Stimulated activated CD8-positive, alpha-beta memory T cell treated with anti-CD3 and anti-CD28 coated beads, Interleukin-4, amount 100 ng/mL, for 24 hours (primary cell): ENCODE measurements around the gene TM4SF5.
"Not testable (repeated sequence)": the region's sequence is repeated elsewhere in the genome, so short reads cannot be mapped to it uniquely, and the experiment has no call there.

ENCODE experiments used
- DNase-seq: peaks from one replicate; pipeline ENCODE4 v3.0.0-alpha.2; 2020; ENCODE audit warnings: low read depth

Gene TM4SF5

DNA sequence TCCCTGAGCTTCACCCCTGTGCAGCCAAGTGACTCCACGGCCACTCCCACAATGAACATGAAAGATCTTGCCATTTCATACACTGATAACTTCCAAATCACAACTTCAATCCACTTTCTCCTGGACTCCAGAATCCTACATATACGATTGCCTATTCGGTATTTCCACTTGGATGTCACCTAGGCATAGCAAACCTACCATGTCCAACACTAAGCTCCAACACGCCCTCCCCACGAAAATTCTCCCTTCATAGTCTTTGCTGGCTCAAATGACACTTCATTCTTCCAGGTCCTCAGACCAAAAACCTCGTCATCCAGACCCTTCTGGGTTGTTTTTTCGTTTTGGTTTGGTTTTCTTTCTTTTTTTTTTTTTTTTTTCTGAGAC is 19.0 kb downstream of the TM4SF5 start:
- no peak for DNase-seq

GRCh38 chr17:4795168-4795567 is 23.5 kb downstream of the TM4SF5 start:
- no peak for DNase-seq

DNA sequence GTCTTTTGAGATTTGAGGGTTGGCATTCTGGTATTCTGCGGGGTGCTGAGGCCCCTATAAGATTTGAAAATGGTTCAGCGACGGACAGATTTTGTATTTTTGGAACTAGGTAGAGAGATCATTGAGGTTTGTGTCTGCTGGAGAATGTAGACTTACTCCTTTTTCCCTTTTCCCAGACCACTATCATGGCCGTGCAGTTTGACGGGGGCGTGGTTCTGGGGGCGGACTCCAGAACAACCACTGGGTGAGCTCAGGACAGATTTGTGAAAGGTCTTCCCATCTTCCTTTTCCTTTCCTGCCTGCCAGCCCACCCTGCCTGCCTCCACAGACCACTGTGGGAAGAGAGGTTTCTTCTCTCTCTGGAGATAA is 24.9 kb downstream of the TM4SF5 start:
- no peak for DNase-seq

DNA sequence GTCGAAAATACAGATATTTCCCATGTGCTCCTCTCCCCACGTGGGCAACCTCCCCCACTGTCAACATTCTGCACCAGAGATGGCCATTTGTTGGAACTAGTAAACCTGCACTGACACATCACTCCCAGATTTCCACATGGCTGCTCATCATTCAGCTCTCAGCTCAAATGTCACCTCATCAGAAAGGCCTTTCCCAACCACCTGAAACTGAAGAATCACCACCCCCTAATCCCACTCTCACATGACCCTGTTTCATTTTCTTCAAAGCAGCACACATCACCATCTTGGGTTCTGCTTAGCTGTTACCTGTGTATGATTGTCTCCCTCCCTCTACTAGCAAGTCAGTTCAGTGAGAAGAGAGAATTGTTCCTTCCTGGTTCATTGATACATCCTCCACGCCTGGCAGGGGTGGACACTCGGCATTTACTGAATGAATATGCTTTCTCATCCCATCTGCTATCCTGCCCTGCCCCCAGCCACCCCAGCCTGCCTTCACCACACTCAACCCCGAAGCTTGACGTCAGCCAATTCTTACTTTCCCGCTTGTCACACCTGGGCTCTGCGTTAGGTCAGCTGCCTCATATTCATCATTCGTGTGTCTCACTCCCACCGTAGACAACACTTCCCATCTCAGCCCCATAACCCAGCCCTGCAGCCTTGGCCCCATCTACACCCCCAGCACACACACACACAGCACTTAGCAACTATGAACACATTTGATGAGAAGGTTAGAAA is 28.9 kb downstream of the TM4SF5 start:
- DNase-seq: no peak

DNA sequence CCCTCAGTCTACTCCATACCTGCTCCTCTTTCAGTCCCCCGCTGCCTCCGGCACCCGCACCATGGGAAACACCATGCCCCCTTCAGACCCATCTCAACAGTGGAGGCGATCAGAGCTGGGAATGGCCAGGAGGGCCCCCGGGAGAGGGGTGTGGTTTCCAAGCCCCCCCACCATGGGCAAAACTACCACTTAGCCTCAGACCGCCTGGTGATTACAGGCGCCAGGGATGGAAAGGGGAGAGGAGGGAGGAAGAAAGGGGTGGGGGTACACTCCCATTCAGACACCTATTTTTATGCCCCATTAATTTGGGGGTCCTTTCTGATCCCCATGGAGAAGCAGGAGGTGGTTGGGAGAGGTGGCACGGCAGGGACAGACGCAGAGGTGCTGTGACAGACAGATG is 30.5 kb downstream of the TM4SF5 start, which contains the start of gene C17orf114:
TSS of gene C17orf114 (minus strand) at position 101 of the 400 bp plus-strand sequence.
- DNase-seq: no peak

DNA sequence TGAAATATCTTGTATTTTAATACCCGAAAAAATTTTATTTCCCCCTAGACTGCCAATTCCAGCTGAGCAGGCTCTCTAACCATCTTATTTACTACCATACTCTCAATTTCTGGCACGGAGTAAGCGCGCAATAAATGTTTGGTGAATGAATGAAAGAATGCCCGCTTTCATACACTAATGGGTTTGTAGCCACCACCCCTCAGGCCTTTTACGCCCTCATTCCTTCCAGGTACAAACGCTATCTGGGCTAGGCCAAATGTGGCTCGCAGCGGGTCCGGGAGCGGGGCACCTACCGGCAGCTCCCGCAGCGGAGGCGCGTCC is 34.7 kb downstream of the TM4SF5 start:
- DNase-seq: no peak

DNA sequence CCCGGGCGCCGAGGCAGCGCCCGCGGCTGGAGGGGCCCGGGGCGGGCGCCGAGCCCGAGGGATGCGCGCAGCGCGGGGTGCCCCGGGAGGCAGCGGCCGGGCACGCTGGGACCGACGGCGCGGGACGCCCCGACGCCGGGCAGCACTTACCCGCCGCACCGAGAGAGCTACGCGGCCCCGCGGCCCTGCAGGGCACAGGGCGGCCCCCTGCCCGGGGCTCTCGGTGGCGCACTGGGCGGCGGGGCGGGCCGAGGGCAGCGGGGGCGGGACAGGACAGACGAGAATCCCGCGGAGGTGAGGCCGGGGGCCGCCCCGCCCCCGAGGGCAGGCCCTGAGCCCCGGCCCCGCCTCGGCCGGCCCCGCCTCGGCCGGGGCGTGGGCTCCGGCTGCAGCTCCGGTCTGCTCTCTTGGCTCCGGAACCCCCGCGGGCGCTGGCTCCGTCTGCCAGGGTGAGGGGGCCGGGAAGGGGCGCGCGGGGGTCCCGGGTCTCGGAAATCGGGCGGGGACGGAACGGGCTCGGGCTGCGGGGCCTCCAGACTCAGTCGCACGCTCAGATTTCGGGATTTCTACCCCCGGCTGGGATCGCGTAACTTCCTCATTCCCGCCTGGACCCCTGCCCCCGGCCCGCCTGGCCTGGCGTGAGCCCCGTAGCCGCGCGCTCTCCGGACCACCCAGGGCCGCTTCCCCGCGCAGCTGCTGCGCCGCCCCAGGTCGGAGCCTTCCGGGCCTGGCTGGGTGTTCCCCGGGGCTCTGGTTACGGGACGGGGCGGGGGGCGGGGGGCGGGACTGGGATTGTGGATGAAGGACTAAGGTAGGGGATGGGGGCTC is 35.3 kb downstream of the TM4SF5 start, which contains the start of gene PLD2:
TSS of gene PLD2 (plus strand) at position 376 of the 828 bp plus-strand sequence. CDS start 621 bp downstream, outside the sequence.
- DNase-seq: peak; percentile 81

GRCh38 chr17:4807605-4808377 is 36.1 kb downstream of the TM4SF5 start:
- DNase-seq: no peak

DNA sequence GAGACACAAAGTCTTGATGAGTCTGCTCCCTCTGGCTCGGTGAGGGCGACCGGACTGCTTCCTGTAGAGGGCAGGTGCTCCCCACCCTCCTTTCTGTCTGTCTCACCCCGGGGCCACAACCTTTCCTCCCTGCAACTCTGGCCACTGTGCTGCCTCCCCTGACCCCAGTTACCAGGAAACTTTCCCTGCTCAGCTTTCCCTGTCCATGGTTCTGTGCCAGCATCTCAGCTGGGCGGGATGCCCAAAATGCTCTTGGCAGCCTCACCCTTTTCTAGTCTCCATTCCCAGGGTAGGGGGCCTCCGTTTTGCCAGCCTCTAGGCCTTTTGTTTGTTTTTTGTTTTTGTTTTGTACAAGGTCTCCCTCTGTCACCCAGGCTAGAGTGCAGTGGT is 36.7 kb downstream of the TM4SF5 start:
- DNase-seq: no peak

DNA sequence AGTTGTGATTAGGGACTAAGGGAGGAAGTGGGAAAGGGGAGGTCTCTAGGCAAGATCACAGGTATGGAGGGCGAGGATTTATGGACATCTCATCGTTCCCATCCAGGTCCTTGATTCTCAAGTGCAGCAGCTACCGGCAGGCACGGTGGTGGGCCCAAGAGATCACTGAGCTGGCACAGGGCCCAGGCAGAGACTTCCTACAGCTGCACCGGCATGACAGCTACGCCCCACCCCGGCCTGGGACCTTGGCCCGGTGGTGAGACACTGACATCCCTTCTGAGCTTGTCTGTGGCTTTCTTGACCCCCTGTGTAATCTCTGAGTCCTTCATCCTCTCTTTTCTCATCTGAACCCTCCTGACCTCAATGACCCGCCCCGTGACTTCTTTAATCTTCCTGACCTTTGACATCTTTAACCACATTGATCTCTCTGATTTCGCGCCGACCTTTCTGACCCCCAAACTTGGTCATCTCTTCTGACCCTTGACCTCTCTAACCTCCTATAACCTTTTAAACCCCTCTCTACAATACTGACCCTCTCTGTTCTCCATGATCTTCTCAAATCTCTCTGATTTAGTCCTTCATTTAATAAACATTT is 39.1 kb downstream of the TM4SF5 start:
- DNase-seq: no peak

GRCh38 chr17:4811471-4811870 is 39.8 kb downstream of the TM4SF5 start:
- DNase-seq: no peak

DNA sequence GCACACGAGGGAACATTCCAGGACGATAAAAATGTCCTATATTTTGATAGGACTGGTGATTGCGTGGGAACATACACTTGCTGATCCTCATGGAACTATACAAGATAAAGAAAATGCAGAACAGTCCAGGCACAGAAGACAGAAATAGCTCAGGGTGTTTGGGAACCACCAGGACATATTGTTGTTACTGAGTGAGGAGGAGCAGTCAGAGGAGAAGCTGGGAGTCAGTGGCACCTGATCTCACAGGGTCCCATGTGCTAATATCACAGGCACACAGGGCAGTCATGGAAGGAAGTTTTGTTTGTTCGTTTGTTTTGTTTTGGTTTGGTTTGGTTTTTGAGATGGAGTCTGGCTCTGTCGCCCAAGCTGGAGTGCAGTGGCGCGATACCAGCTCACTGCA is 41.0 kb downstream of the TM4SF5 start:
- DNase-seq: no peak

GRCh38 chr17:4815043-4815675 is 43.5 kb downstream of the TM4SF5 start:
- DNase-seq: no peak

- DNase-seq: no peak
Observed at GRCh38 chr17:4816826-4817225, 45.1 kb downstream of the TM4SF5 start.

GRCh38 chr17:4818276-4818675 is 46.6 kb downstream of the TM4SF5 start:
- no peak for DNase-seq

DNA sequence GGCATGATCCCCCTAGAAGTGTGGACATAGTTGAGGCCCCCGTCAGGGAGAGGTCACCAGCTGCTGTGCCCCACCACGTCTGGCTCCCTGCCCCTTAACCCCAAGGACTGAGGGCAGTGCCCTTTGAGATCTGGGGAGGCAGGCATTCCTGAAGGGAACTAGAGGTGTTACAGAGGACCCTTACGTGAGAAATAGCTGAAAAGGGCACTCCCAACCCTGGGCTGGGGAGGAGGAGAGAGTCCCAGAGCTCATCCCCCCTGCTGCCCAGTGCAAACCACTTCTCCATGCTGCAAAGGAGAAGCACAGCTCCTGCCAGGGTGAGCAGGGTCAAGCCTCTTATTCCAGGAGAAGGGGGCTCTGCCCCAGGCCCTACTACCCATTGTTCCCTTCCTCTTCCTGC is 51.1 kb downstream of the TM4SF5 start:
- DNase-seq: no peak

- DNase-seq: no peak
Observed at GRCh38 chr17:4823373-4824089, 51.8 kb downstream of the TM4SF5 start.

DNA sequence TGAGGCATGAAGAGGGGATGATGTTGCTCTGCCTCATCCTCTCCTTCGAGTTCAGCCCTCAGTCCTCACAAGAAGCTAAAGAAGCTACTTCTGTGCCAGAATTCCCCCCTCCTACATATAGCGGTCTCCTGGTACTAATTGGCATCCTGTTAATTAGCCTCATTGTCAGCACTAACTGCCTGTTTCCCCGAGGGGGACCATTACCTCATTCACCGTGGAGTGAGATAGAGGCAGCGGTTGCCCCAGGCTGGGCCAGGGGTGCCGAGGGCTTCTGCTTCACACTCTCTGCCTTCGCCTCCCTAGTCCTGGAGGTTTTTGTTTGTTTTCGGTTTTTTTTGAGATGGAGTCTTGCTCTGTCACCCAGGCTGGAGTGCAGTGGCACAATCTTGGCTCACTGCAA is 55.7 kb downstream of the TM4SF5 start:
- no peak for DNase-seq

DNA sequence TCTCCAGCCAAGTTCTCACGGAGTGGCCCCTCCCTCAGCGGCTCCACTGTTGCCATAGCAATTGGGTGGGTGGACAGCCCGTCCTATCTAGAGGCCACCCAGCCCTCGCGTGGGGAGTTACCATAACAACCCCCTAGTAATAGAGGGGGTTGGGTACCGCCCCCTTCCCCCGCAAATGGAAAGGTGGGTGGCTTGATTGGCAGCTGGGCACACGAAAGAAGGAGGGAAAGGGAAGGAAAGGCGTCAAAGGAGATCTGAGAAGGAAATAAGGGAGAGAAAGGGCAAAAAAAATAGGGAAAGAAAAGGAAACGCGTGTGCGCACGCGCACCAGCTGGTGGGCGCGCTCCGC is 61.1 kb downstream of the TM4SF5 start:
- DNase-seq: not testable (repeated sequence)
